Lower leg skin (tissue), 3 donors: ENCODE data around the gene MAP1LC3B2.

ENCODE experiments used
- POLR2A ChIP-seq, 2 donors: fragments of 450-650 bp; IDR thresholded peaks; one replicate each; pipeline ENCODE4 v1.6.1; 2016 to 2017; ENCODE audit warnings: antibody characterized with exemption in 2 of 2, mild to moderate bottlenecking in 1 of 2, moderate library complexity in 1 of 2
- TF ChIP-seq, protein P1 (sequence below), 3 donors: fragments of 450-650 bp; IDR thresholded peaks; one replicate each; pipeline ENCODE4 v1.5.1; 2016; ENCODE audit warnings: antibody characterized with exemption in 3 of 3, mild to moderate bottlenecking in 3 of 3, moderate library complexity in 2 of 3

DNA sequence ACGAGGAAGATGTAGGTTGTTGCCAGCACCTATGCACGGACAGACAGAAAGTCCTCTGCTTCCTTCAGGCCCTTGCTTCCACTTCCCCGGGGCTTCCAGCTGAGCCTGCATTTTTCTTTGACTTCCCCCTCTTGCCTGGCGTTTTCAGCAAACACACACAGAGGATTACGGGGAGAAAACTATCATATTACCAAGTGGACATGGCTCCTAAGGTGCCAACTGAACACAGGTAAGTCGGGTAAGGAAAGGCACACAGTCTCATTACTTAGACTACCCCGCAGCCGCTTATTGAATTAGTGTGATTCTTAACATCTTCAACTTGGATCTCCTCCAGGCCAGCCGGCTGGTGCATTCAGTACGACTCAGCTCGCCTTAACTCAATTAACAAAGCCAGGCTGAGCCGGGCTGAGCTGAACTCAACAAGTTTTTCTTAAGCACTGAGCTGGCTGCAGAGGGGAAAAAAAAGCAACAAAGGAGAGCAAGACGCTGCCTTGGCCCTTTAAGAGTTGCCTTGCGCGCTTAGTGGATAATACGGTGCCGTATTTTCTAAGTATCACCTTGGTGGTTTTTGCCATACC lies 19.2 kb upstream of the MAP1LC3B2 start:
- TF ChIP-seq, protein P1, sequence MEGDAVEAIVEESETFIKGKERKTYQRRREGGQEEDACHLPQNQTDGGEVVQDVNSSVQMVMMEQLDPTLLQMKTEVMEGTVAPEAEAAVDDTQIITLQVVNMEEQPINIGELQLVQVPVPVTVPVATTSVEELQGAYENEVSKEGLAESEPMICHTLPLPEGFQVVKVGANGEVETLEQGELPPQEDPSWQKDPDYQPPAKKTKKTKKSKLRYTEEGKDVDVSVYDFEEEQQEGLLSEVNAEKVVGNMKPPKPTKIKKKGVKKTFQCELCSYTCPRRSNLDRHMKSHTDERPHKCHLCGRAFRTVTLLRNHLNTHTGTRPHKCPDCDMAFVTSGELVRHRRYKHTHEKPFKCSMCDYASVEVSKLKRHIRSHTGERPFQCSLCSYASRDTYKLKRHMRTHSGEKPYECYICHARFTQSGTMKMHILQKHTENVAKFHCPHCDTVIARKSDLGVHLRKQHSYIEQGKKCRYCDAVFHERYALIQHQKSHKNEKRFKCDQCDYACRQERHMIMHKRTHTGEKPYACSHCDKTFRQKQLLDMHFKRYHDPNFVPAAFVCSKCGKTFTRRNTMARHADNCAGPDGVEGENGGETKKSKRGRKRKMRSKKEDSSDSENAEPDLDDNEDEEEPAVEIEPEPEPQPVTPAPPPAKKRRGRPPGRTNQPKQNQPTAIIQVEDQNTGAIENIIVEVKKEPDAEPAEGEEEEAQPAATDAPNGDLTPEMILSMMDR (IDR thresholded peaks at IDR 0.05) = no peak
- no peak for TF ChIP-seq POLR2A (IDR thresholded peaks at IDR 0.05)
